ENCODE measurements around the gene CCDC63.

- TF ChIP-seq CTCF (IDR thresholded peaks at IDR 0.05) = no peak
- TF ChIP-seq SIN3A (IDR thresholded peaks at IDR 0.05; ENCODE audit: borderline replicate concordance, low read depth, low read length) = no peak
- TF ChIP-seq JUND (IDR thresholded peaks at IDR 0.05) = no peak
- TF ChIP-seq POLR2AphosphoS5 (IDR thresholded peaks at IDR 0.05; ENCODE audit: low read depth, low read length) = no peak
- no peak for TF ChIP-seq MEF2A (IDR thresholded peaks at IDR 0.05; ENCODE audit: borderline replicate concordance, low read depth)
- no peak for TF ChIP-seq PBX3 (IDR thresholded peaks at IDR 0.05)
- no peak for TF ChIP-seq SMC3 (IDR thresholded peaks at IDR 0.05; ENCODE audit: low read depth, low read length)
- TF ChIP-seq MAX (IDR thresholded peaks at IDR 0.05; ENCODE audit: low read depth) = no peak
- no peak for TF ChIP-seq EP300 (IDR thresholded peaks at IDR 0.05; ENCODE audit: borderline replicate concordance in 1 of 2, low read depth in 1 of 2, low read length in 1 of 2)
- no peak for TF ChIP-seq YY1 (IDR thresholded peaks at IDR 0.05; ENCODE audit: low read depth)
- no peak for TF ChIP-seq NRF1 (IDR thresholded peaks at IDR 0.05; ENCODE audit: low read depth, low read length)
- TF ChIP-seq USF2 (IDR thresholded peaks at IDR 0.05; ENCODE audit: borderline replicate concordance, low read depth, low read length) = no peak
- no peak for TF ChIP-seq RAD21 (IDR thresholded peaks at IDR 0.05; ENCODE audit: low read length)
Observed at GRCh38 chr12:110821917-110822316, 24.9 kb upstream of the CCDC63 start.

All from SK-N-SH (cell line).